Measurements from ENCODE around the gene MYO15A. TPM values are rescaled to one million over a fixed set of nuclear protein-coding genes. Genes with fewer than 3 reads are reported as not detected.

MYO15A gene
- polyA plus RNA-seq, 3 donors: 1.7 to 3.2 (median 2.3) TPM

GRCh38 chr17:18182110-18182977, 73.8 kb downstream of the MYO15A start:
- peak in 1 of 3 donors; percentile 19 for DNase-seq (ENCODE audit: low read depth in 3 of 3, low spot score in 2 of 3)

GRCh38 chr17:18182978-18183333, 74.4 kb downstream of the MYO15A start:
- DNase-seq (ENCODE audit: low read depth in 3 of 3, low spot score in 2 of 3): peak in 1 of 3 donors; percentile 59

GRCh38 chr17:18183334-18184142, 75.0 kb downstream of the MYO15A start, which contains the start of gene ALKBH5:
ALKBH5 (plus strand) TSS chr17:18183828; CDS start chr17:18184244, 416 bp downstream.
- peak; percentile 97 to 99 (median 98) for DNase-seq (ENCODE audit: low read depth in 3 of 3, low spot score in 2 of 3)

GRCh38 chr17:18184143-18185031, 75.8 kb downstream of the MYO15A start:
- DNase-seq (ENCODE audit: low read depth in 3 of 3, low spot score in 2 of 3): no peak

- no peak for DNase-seq (ENCODE audit: low read depth in 3 of 3, low spot score in 2 of 3)
Observed at GRCh38 chr17:18185391-18185790, 76.8 kb downstream of the MYO15A start.

GRCh38 chr17:18185832-18186626, 77.5 kb downstream of the MYO15A start:
- DNase-seq (ENCODE audit: low read depth in 3 of 3, low spot score in 2 of 3): no peak

GRCh38 chr17:18186627-18186982, 78.0 kb downstream of the MYO15A start:
- DNase-seq (ENCODE audit: low read depth in 3 of 3, low spot score in 2 of 3): no peak

GRCh38 chr17:18187226-18187625, 78.7 kb downstream of the MYO15A start:
- DNase-seq (ENCODE audit: low read depth in 3 of 3, low spot score in 2 of 3): no peak

GRCh38 chr17:18187821-18188761, 79.5 kb downstream of the MYO15A start:
- no peak for DNase-seq (ENCODE audit: low read depth in 3 of 3, low spot score in 2 of 3)

- DNase-seq (ENCODE audit: low read depth in 3 of 3, low spot score in 2 of 3): no peak
Observed at GRCh38 chr17:18190628-18191235, 82.2 kb downstream of the MYO15A start.

GRCh38 chr17:18191236-18191667, 82.7 kb downstream of the MYO15A start:
- no peak for DNase-seq (ENCODE audit: low read depth in 3 of 3, low spot score in 2 of 3)

- no peak for DNase-seq (ENCODE audit: low read depth in 3 of 3, low spot score in 2 of 3)
Observed at GRCh38 chr17:18191967-18192366, 83.4 kb downstream of the MYO15A start.

- no peak for DNase-seq (ENCODE audit: low read depth in 3 of 3, low spot score in 2 of 3)
Observed at GRCh38 chr17:18194394-18194793, 85.8 kb downstream of the MYO15A start.

- DNase-seq (ENCODE audit: low read depth in 3 of 3, low spot score in 2 of 3): no peak
Observed at GRCh38 chr17:18194804-18195203, 86.2 kb downstream of the MYO15A start.

GRCh38 chr17:18195246-18195645, 86.7 kb downstream of the MYO15A start:
- DNase-seq (ENCODE audit: low read depth in 3 of 3, low spot score in 2 of 3): no peak

GRCh38 chr17:18197535-18198194, 89.1 kb downstream of the MYO15A start:
- DNase-seq (ENCODE audit: low read depth in 3 of 3, low spot score in 2 of 3): no peak

- no peak for DNase-seq (ENCODE audit: low read depth in 3 of 3, low spot score in 2 of 3)
Observed at GRCh38 chr17:18198530-18198929, 90.0 kb downstream of the MYO15A start.

GRCh38 chr17:18201108-18201507, 92.6 kb downstream of the MYO15A start:
- no peak for DNase-seq (ENCODE audit: low read depth in 3 of 3, low spot score in 2 of 3)

Measured in right renal cortex interstitium (tissue), 3 donors.